Fibroblast of lung (primary cell): Measurements from ENCODE around the gene SRCIN1. TPM values are rescaled to one million over a fixed set of nuclear protein-coding genes. Genes with fewer than 3 reads are reported as not detected.
"Not testable (repeated sequence)": the region's sequence is repeated elsewhere in the genome, so short reads cannot be mapped to it uniquely, and the experiment has no call there.

Experiments
- DNase-seq, 2 donors: peaks; one replicate each; pipeline versions ENCODE4 v3.0.0 to v3.0.0-alpha.2; 2010; ENCODE audit warnings: low read depth in 2 of 2
- H2AFZ ChIP-seq: 2 replicates; pipeline ENCODE4 v1.5.1; 2012; ENCODE audit warnings: low read length, control low read depth, inconsistent platforms
- H3K27ac ChIP-seq: 2 replicates; pipeline ENCODE4 v1.5.1; 2011; ENCODE audit warnings: low read length, control low read depth; ENCODE audit not compliant: insufficient read depth
- H3K27me3 ChIP-seq: 2 replicates; pipeline ENCODE4 v1.5.1; 2011; ENCODE audit warnings: mild to moderate bottlenecking, low read length; ENCODE audit not compliant: control insufficient read depth, insufficient read depth
- H3K36me3 ChIP-seq: 2 replicates; pipeline ENCODE4 v1.5.1; 2011; ENCODE audit warnings: low read length; ENCODE audit not compliant: control insufficient read depth, insufficient read depth
- H3K4me1 ChIP-seq: 2 replicates; pipeline ENCODE4 v1.5.1; 2011; ENCODE audit warnings: low read length; ENCODE audit not compliant: control insufficient read depth, insufficient read depth; ENCODE audit errors: extremely low read depth
- H3K4me2 ChIP-seq: 2 replicates; pipeline ENCODE4 v1.5.1; 2011; ENCODE audit warnings: low read length, control low read depth; ENCODE audit not compliant: insufficient read depth; ENCODE audit errors: extremely low read depth
- H3K4me3 ChIP-seq, 4 experiments: fragments of 200-600 bp in 1 of 4; sonication (generic) in 1 of 4; replicated peaks in 1 of 4; 2 replicates each; pipeline ENCODE4 v1.5.1; 2011 to 2016; ENCODE audit warnings: low read length in 4 of 4, low read depth in 3 of 4, mild to moderate bottlenecking in 3 of 4, control low read depth in 2 of 4, inconsistent platforms in 1 of 4, mixed read lengths in 1 of 4; ENCODE audit not compliant: insufficient read depth in 1 of 4; ENCODE audit errors: control extremely low read depth in 1 of 4
- H3K79me2 ChIP-seq: 2 replicates; pipeline ENCODE4 v1.5.1; 2012; ENCODE audit warnings: mild to moderate bottlenecking, low read length, inconsistent platforms; ENCODE audit not compliant: control insufficient read depth, insufficient read depth
- H3K9ac ChIP-seq: 2 replicates; pipeline ENCODE4 v1.5.1; 2011; ENCODE audit warnings: mild to moderate bottlenecking, low read length, control low read depth; ENCODE audit not compliant: insufficient read depth
- H3K9me3 ChIP-seq: 2 replicates; pipeline ENCODE4 v1.5.1; 2012; ENCODE audit warnings: low read depth, low read length; ENCODE audit not compliant: control insufficient read depth, insufficient read depth
- H4K20me1 ChIP-seq: 2 replicates; pipeline ENCODE4 v1.5.1; 2011; ENCODE audit warnings: low read length; ENCODE audit not compliant: control insufficient read depth, insufficient read depth; ENCODE audit errors: extremely low read depth
- CTCF ChIP-seq, 2 donors: IDR thresholded peaks in 1 of 2; conservative IDR thresholded peaks in 1 of 2; 1 replicate in 1 of 2; 2 replicates in 1 of 2; pipeline ENCODE4 v1.5.1; 2011 to 2012; ENCODE audit warnings: low read length in 2 of 2, control low read depth in 1 of 2, inconsistent platforms in 1 of 2, low read depth in 1 of 2, mild to moderate bottlenecking in 1 of 2
- EZH2 ChIP-seq: IDR thresholded peaks from 2 replicates; pipeline ENCODE4 v1.5.1; 2012; ENCODE audit warnings: low read length, control low read depth, mild to moderate bottlenecking; ENCODE audit errors: missing control alignments
- polyA plus RNA-seq, 2 donors: library from polyadenylated mRNA; depleted of rRNA in 1 of 2; stranded (reverse) in 1 of 2; unstranded in 1 of 2; fragments of >200 nt; gene quantifications; 2 replicates each; pipeline ENCODE4 v1.2.1, GENCODE V29; 2011 to 2012; ENCODE audit warnings: missing spikeins in 1 of 2
- total RNA-seq: library from RNA; depleted of rRNA; stranded (reverse); fragments of >200 nt; gene quantifications from 2 replicates; pipeline ENCODE4 v1.2.1, GENCODE V29; 2014

SRCIN1 gene
- total and polyA plus RNA-seq, 2 donors (not counting 1 experiment from before 2014, with no cell fraction given), result under 0.01 TPM; not detected in 1

- Histone ChIP-seq H4K20me1 (no peaks in the 10 kb centered on the region), H3K9ac (no peak overlapping the region), H3K27ac (no peak overlapping the region), H3K4me3 (no peak overlapping the region), H2AFZ (no peak overlapping the region), H3K27me3 (no peaks in the 10 kb centered on the region), H3K79me2 (no peaks in the 10 kb centered on the region), H3K9me3 (no peaks in the 10 kb centered on the region), H3K36me3 (peaks cover 15% of the 10 kb centered on the region), H3K4me1 (peaks cover 2% of the 10 kb centered on the region), H3K4me2 (no peak overlapping the region)
- DNase-seq, result no peak
- no peak for TF ChIP-seq CTCF (conservative IDR thresholded peaks at IDR 0.05 in 1 of 2, IDR thresholded peaks at IDR 0.05 in 1 of 2; ENCODE audit: low read depth in 1 of 2, low read length in 2 of 2)
- TF ChIP-seq EZH2, result no peak
Observed at GRCh38 chr17:38504216-38504615, 101.5 kb downstream of the SRCIN1 start.

GRCh38 chr17:38503286-38503913, 102.4 kb downstream of the SRCIN1 start:
- H3K9ac ChIP-seq, DNase-seq, H3K4me2 ChIP-seq, H4K20me1 ChIP-seq, H3K79me2 ChIP-seq, H3K27ac ChIP-seq, H3K4me3 ChIP-seq, H3K9me3 ChIP-seq, H2AFZ ChIP-seq, H3K27me3 ChIP-seq, H3K4me1 ChIP-seq: not testable (repeated sequence)
- peaks cover 16% of the 10 kb centered on the region for H3K36me3 ChIP-seq

GRCh38 chr17:38501718-38502117, 104.0 kb downstream of the SRCIN1 start:
- H3K79me2 ChIP-seq, DNase-seq, H4K20me1 ChIP-seq, H3K27ac ChIP-seq, H3K4me3 ChIP-seq, H2AFZ ChIP-seq, H3K9ac ChIP-seq, H3K4me2 ChIP-seq, H3K27me3 ChIP-seq, H3K4me1 ChIP-seq, H3K9me3 ChIP-seq: not testable (repeated sequence)
- H3K36me3 ChIP-seq, result peaks cover 20% of the 10 kb centered on the region

GRCh38 chr17:38499230-38499629, 106.5 kb downstream of the SRCIN1 start:
- not testable (repeated sequence) for H3K4me2 ChIP-seq, H3K27ac ChIP-seq, H3K79me2 ChIP-seq, H3K4me1 ChIP-seq, H4K20me1 ChIP-seq, H2AFZ ChIP-seq, H3K9ac ChIP-seq, H3K27me3 ChIP-seq, H3K4me3 ChIP-seq, H3K9me3 ChIP-seq, DNase-seq
- H3K36me3 ChIP-seq, result peaks cover 14% of the 10 kb centered on the region
